Activated T-cell treated with anti-CD3 and anti-CD28 coated beads for 4 hours (primary cell): ENCODE measurements around the gene WDR73.
"Not testable (repeated sequence)": the region's sequence is repeated elsewhere in the genome, so short reads cannot be mapped to it uniquely, and the experiment has no call there.

Experiments used
- DNase-seq: peaks from one replicate; pipeline ENCODE4 v3.0.0-alpha.2; 2020

WDR73 gene

DNA sequence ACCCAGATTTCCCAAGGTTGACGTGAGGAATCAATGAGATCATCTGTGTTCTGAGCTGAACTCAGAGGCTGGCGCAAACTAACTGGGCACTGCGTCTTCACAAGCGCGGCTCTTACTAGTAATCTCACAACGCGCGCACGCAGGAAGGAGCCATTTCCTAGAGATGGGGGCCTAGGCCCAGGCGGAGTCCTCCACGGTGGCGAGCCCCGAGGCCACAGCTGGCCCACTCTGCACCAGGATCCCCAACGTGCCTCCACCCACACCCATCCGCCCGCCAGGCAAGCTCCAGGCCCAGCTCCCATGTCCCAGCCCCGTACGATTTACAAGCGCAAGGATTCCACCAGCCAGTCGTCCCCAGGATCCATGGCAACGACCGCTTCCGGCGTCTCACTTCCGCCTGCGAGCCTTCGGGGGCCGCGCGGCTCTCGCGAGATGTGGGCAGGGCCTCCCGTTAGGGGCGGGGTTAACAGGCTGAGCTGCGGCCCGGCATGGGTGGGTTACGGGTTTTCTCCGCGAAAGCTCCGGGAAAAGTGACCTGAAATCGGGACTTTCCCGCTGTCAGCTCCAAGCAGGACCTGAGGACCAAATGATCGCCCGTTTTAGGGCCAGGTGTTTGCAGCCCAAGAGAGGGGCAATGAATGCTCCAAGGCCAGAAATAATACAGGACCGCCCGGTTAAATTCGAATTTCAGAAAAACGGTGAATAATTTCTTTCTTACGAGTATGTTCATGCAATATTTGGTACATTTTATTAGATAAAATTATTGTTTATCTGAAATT, at the start of gene WDR73:
WDR73 (minus strand) TSS at position 374 of the 779 bp plus-strand sequence; CDS start at position 365, 9 bp downstream.
- peak; percentile 97 for DNase-seq

DNA sequence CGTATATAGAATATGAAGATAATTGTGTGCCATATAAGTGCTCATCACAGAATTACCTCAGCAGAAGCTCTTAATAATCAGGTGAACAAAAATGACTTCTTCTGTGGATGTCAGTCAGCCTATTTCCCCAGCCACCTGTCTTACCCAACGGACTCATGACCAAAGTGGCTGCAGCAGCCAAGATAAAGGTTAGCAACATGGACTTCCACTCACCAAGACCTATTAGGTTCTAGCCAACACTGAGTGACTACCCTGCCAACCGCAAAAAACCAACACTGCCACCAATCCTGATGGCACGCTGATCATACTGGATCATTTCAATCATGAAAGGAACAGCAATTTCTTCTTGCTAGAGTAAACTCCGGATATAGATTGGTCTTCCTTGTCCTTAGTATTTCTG, 49.7 kb upstream of the WDR73 start:
- no peak for DNase-seq

DNA sequence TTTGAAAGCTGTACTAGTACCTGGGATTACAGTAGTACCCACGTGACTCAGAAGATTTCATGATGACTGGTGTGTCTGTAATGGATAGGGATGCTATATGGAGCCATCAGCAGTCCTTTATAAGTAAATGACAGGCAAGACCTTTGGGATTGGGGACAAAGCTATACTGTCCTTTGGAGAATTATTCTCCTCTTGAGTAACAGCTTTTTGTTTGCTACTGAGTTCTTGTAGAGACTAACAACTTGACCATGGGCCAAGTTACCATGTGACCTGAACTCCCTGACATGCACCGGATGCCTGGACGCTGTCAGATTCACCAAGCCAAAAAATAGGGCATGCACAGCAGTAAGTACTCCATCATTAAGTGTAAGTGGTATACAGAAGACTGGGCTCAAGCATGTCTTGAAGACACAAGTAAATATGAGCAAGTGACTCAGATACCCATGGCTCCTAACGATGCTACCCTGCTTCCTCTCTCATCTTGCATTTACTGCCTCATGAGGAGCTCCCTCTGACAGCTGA, 48.9 kb upstream of the WDR73 start:
- no peak for DNase-seq

DNA sequence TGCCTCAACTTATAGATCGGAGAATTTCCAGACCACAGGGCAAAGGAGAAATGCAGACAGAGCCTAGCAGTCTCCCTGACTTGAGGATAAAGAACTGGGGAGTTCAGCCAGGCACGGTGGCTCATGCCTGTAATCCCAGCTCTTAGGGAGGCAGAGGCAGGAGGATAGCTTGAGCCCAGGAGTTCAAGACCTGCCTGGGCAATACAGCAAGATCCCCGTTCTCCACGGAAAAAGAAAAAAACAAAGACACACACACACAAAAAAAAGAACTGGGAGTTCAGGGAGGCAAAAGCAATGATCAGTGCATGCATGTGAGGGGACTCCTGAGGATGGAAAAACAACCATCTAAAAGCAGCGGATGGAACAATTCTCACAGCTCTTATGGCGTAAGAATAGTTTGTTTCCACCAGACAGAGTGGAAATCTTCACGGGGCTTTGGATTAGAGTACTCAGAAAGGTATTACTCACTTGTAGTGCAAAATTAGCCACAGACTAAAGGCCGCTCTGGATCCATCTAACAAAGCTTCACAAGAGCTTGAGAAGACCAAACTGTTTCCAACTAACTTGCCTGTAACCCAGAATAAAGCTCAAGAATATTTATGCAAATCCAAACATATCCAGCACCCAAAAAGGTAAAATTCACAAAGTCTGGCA, 45.6 kb upstream of the WDR73 start:
- no peak for DNase-seq

DNA sequence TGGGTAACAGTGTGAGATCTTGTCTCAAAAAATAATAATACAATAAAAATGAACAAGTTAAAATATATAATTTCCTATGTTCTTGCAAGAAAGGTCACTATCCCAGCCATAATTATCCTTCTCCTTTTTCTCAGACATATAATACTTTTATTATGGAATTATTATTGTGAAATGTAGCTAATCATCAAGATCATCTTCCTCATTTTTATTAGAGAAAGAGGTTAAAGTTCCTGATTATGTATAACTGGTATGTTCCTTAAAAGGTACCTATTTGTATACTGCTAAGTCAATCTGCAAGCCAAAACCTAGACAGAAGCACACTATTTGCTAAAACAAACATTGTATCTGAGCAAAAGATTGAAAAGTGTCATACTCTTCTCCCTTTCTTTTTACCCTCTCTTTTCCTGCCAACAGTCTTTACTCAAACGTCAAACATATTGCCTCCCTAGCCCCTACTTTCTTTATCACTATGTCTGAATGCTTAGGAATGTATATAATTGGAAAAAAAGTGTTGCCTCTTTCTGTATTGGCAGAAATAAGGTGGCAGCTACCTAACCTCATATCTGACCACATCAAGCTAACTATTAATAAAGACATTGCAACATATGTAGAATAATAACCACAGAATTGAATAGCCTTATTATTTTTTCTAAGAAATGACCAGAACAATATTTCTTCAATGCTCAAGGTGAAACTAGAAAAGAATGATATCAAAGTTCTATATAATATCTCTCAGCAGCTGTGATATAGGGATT, 43.3 kb upstream of the WDR73 start:
- DNase-seq, result no peak

DNA sequence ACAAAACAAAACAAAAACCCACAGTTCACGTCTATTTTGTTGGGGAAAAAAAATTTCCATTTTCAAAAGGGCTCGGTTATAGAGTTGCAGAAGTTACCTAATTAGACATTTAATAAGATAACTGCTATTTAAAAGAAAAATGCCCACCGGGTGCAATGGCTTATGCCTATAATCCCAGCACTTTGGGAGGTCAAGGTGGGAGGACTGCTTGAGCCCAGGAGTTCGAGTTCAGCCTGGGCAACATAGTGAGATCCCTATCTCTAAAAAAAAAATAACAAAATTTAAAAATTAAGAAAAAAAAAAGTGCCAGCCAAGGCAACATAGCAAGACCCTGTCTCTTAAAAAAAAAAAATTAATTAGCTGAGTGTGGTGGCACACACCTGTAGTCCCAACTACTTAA, 42.7 kb upstream of the WDR73 start:
- DNase-seq, result no peak

DNA sequence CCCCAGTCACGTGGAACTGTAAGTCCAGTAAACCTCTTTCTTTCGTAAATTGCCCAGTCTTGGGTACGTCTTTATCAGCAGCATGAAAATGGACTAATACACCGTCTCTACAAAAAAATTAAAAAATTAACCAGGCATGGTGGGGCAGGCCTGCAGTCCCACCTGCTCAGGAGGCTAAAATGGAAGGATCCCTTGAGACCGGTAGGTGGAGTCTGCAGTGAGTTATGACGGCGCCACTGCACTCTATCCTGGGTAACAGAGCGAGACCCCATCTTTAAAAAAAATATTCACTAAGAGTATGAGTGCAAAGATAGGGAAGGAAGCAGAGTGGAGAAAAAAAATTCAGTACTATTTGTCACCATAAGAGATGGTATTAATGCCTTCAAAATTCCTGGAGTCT, 36.3 kb upstream of the WDR73 start:
- DNase-seq, result no peak

DNA sequence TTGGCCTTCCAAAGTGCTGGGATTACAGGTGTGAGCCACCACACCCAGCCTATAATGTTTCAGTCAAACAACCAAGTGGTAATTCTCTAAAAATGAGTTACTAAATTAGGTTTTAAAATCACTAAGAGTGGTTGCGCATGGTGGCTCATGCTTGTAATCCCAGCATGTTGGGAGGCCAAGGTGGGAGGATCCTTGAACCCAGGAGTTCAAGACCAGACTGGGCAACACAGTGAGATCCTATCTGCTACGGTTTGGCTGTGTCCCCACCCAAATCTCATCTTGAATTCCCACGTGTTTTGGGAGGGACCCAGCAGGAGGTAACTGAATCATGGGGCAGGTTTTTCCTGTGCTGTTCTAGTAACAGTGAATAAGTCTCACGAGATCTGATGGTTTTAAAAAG, 35.8 kb upstream of the WDR73 start:
- no peak for DNase-seq

DNA sequence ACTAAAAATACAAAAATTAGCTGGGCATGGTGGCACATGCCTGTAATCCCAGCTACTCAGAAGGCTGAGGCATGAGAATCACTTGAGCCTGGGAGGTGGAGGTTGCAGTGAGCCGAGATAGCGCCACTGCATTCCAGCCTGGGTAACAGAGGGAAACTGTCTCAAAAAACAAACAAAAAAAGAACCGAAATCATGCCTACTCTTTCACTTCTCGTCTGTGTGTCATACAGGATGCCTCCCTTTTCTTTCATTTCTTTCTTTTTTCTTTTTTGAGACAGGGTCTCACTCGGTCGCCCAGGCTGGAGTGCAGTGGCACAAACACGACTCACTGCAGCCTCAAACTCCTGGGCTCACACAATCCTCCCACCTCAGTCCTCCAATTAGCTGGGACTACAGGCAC, 32.4 kb upstream of the WDR73 start:
- DNase-seq, result not testable (repeated sequence)

DNA sequence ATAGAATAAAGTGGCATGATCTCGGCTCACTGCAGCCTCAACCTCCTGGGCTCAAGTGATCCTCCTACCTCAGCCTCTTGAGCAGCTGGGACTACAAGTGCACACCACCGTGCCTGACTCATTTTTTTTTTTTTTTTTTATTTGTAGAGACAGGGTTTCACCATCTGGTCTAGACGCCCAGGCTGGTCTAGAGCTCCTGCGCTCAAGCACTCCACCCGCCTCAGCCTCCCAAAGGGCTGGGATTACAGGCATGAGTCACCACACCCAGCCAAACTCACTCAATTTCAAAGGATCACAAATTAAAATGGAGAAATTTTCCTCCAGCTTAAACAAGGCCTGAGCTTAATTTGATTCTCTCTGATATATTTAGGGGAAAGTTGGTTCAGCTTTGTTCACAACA, 31.2 kb upstream of the WDR73 start:
- DNase-seq, result no peak

DNA sequence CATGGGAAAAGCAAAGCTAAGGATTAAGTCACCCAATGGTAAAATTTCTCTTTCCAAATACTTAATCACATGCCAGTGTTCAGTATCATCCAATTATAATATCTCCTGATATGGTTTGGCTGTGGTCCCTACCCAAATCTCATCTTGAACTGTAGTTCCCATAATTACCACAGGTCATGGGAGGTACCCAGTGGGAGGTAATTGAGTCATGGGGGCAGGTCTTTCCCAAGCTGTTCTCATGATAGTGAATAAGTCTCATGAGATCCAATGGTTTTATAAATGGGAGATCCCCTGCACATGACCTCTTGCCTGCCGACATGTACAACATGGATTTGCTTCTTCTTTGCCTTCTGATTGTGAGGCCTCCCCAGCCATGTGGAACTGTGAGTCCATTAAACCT, 30.0 kb upstream of the WDR73 start:
- no peak for DNase-seq

DNA sequence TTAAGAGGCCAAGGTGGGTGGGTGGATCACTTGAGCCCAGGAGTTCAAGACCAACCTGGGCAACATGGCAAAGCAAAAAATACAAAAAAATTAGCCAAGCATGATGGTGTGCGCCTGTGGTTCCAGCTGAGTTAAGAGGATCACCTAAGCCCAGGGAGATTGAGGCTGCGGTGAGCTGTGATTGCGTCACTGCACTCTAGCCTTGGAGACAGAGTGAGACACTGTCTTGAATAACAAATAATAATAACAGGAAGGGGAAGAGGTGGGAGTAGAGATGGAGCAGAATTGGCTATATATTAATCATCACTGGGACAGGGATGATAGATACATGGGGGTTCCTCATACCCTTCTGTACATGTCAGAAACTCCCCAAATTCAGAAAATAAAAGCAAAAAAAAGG, 27.7 kb upstream of the WDR73 start:
- DNase-seq, result no peak

DNA sequence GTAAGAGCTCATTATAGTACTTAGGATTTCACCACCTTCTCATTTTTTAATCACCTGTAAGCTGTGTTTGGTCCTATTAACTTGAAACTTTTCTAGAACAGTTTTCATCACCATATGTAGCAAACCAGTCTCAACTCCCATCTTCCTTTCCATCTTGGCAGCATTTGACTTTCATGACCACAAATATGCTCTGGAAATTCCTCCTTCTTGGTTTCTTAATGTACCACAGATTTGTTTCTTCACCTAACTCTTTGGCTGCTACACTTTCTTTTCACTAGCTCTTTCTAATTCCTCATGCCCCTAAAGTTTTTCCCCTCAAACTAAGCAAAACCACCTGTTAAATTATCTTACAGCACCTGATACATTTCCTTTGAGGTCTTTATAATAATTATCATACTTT, 17.1 kb upstream of the WDR73 start:
- no peak for DNase-seq

DNA sequence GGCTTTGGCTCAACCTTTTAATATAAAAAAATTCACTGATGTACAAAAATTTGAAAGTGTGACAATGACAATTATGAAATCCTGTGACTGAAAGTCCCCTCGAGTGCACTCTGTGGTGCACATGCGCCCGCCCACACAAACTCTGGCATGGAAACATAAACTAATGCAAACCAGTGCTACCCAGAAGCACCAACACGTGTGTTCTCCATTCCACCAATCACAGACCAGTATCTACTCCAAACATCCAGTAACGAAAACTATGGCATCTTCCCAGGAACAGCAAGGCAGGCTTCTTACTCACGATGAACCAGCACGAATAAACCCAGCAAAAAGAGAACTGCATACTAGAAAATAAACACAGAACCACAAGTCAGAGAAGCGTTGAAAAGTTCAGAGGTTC, 15.6 kb upstream of the WDR73 start:
- no peak for DNase-seq

DNA sequence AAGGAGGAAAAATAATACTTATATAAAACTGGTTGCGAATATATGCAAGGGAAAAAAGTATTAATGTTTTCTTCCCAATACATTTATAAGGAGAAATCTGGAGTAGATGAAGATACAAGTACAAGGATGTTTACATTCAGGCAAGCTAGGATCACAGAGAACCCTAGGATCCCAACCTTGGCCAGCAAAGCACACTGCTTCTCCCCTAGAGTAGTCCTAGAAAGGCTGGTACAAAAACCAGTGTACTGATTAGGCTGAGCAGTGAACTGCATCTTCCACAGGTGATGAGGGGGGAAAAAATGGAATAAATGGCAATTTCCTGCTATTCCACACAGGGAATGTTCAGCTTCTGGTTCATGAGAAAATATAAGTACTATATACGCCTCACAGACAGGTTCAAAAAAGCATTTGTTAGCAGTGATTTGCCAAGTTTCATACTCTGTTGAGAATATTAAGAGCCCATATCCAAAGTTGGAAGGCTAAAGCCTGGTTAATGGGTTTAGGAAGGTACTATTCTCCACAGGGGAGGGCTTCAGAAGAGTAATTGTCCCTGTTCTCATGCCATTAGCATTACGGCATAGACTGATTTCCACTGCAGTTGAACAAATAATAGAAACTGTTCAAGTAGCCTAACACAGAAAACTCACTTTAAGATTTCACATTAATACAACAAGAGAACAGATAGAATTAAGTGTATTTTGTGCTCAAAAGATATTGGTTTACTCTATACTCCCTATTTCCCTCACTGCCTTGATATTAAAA, 14.3 kb upstream of the WDR73 start:
- DNase-seq, result no peak

DNA sequence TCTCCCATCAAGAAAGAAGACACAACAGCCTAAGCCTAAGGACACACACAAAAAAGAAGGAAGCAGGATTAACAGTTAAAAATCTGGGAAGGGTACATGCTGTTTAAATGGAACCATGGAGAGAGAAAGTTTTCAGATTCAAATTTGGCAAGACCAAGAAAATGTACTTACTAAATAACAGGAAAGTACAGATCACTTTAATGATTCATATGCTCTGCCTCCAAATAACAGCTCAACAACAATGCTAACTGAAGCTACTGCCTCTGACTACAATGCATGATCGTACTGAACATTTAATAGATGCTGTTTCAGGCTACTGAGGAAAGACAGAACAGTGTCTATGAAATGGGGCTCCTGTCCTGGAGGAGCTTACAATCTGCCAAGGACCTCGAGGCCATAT, 12.3 kb upstream of the WDR73 start:
- no peak for DNase-seq

DNA sequence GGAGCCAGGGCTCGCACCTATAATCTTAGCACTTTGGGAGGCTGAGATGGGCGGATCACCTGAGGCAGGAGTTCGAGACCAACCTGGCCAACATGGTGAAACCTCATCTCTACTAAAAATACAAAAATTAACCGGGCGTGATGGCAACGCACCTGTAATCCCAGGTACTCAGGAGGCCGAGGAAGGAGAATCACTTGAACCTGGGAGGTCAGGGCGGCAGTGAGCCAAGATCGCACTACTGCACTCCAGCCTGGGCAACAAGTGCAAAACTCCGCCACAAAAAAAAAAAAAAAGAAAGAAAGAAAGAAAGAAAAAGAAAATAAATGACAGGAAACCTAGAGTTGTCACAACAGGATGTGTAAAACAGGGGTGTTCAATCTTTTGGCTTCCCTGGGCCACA, 6.9 kb upstream of the WDR73 start:
- DNase-seq, result no peak

DNA sequence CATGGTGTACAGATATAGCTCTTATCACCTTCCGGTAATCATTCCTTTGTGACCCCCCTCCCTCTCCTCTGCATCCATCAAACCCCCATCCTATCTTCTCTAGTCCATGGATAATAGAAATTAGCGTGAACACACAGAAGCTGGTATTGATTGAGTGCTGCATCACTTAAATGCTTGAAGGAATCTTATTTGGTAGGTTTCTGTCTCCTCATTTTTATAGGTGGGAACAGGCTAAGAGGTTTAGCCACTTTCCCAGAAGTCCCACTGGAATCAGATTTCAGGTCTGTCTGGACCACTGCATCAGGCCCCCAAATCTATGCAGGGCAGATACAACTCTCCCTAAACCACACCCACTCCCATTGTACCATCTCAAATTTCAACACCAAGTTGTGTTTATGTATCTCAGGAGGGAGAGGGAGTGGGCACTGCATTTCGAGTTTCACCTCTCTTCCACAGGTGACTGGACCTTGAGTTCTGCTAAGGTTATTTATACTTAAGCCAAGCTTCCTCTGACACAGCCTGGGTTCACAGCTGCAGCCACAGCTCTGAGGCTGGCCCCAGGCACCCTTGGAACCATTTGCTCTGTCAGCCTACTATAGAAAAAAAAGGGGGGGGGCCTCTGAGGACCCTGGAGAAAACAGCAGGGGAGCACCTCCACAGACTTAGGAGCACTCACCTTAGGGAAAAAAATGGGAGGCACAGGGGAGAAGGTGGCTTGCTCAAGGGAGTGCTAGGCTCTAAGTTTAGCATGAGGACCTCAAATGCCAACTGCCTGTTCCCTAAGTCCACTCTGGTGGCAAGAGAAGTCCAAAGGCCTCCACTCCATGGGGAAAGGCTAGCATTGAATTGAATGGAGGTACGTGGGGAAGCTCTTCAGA, 6.1 kb upstream of the WDR73 start:
- no peak for DNase-seq

DNA sequence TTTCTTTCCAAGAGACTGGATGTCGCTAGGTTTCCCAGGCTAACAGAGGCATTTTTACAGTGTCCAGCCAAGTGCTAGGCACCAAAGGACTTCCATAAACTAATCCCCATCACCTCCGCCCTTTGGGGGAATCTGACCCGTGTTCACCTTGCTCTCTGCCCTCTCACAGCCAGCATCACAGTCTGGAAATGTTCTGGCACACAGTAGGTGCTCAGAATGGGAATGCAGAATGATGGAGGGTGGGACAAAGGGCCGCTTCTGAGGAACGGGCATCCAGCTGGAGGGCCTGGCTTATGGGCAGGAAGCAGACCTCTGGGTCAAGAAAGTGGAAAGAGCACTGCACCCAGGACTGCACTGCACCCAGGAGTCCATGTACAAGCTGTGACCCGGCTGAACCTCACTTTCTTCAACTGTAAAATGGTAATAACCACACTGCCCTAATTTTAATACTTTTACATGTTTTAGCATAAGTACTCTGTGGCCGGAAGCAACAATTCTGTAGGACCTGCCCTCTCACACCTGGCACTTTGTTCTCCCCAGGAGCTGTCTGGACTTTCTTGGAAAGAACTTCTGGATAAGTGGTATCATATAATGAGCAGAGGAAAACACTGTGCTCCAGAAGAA, 4.8 kb upstream of the WDR73 start:
- DNase-seq, result no peak

DNA sequence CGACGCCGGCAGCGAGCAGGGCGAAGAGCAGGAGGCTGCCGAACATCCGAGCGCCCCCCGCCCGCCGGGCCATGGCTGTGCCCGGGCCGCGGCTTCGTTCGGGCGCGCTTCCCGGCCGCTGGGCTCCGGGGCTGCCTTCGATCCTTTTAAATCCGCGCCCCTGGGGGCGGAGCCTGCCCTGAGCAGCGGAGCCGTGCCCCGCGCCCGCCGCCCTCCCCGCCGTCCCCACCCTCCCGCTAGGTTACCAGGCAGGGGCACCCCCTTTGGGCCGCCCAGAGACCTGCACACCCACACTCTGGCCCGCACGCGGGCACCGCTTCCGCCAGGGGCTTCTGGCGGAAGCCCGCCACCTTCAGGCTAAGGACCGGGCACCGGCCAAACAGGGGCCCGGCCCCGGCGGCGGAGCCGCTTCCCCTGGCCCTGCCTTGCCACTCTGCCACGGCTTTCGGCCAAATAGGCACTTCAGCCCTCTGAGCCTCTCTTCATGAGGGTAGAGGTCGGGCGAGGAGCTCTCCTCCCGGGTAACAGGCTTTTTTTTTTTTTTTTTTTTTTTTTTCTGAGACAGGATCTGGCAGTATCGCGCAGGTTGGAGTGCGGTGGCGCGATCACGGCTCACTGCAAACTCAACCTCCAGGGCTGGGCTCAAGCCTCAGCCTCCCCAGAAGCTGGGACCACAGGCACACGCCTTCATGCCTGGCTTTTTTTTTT, 4.2 kb upstream of the WDR73 start, which contains the start of gene NMB:
NMB (minus strand) TSS at position 120 of the 708 bp plus-strand sequence; CDS start at position 73, 47 bp downstream.
- DNase-seq, result peak; percentile 65

DNA sequence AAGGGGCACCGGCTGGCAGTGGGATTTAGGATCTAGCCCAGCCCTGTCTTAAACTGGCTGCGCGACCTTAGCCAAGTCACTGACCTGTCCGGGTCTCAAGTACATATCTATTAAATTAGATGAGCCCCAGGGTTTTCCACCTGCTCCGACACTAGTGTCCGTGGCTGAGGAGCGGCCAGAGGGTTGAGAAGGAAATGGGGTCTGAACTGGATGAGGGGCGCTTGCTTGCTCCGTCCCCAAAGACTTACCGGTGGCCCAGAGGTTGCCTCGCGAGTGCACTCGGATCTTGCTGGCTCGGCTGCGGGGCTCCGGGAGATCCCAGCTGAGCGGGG, 3.6 kb upstream of the WDR73 start:
- DNase-seq, result no peak
